GM21390 (cell line): Measurements from ENCODE around the gene UFD1.

ENCODE experiments used
- ATAC-seq: cut with Tn5 transposase; IDR thresholded peaks from one replicate; pipeline ENCODE4 v1.9.1; 2021; ENCODE audit not compliant: unreplicated experiment

Gene UFD1

DNA sequence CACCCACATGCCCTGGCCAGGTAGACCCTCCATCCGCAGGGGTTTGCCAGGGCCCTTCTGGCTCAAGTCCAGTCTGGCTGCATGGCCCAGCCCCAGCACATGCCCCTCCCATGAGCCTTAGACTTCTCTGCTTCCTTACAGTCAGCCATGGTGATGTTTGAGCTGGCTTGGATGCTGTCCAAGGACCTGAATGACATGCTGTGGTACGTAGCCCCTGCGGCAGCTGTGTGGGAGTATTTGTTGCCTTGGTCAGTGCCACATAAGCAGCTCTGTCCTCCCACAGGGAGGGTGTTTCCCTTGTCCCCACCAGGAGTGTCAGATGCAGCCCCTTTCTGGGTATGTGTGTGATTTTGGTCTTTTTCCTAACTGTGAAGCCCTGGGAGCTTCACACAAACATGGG lies 18.3 kb upstream of the UFD1 start:
- no peak for ATAC-seq

DNA sequence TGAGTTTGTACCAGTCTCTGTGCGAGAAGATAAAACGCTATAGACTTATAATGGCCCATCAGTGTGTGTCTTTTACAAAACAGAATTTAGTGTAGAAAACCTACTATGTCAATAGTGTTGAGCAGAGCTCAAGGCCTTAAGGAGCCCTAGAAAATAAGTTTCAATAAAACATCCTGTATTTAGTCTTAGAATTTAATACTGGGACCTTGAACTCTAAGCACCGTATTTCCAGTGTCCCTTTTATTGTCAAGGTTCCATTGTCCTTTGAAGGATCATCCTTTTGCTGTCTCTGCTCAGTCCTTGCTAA lies 17.3 kb upstream of the UFD1 start:
- no peak for ATAC-seq

DNA sequence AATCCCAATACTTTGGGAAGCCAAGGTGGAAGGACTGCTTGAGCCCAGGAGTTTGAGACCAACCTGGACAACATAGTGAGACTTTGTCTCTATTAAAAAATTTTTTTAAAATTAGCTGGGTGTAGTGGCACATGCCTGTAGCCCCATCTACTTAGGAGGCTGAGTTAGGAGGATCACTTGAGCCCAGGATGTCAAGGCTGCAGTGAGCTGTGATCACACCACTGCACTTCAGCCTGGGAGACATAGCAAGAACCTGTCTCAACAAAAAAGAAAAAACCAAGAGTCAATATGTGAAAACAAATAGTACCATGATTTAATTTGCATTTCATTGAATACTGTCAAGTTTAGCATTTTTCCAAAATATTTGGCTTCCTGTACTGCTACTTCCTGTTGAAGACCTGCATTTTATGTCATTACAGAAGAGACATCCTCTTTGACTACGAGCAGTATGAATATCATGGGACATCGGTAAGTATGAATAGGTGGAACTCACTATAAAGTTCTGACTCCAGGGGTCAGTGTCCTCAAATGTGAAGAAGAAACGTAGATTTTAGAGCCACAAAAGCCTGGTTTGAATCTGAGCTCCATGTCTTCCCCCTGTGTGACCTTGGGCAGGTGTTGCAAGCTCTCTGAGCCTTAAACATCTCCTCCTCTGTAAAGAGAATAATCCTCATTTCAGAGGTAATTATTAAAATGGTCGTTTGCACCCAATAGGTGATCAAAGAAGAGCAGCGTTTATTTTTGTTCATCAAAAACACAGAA lies 16.8 kb upstream of the UFD1 start:
- no peak for ATAC-seq

DNA sequence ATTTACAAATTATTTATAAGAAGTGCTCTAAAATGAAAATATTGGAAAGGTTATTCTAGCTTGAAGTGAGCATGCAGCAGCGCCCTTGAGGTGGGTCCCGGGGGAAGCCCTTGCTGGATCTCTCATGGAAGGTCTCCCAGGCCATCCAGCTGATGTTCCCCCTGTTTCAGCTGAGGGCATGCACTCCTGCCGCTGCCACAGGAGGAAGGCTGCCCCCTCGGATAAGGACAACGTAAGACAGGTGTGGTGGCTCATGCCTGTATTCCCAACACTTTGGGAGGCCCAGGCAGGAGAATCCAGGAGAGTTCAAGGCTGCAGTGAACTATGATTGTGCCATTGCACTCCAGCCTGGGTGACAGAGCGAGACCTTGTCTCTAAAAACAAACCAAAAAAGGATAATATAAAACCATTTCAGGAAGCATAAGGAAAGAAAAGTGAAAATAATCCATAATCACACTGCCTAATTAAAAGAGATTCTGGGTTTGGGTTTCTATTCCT lies 15.7 kb upstream of the UFD1 start:
- no peak for ATAC-seq

DNA sequence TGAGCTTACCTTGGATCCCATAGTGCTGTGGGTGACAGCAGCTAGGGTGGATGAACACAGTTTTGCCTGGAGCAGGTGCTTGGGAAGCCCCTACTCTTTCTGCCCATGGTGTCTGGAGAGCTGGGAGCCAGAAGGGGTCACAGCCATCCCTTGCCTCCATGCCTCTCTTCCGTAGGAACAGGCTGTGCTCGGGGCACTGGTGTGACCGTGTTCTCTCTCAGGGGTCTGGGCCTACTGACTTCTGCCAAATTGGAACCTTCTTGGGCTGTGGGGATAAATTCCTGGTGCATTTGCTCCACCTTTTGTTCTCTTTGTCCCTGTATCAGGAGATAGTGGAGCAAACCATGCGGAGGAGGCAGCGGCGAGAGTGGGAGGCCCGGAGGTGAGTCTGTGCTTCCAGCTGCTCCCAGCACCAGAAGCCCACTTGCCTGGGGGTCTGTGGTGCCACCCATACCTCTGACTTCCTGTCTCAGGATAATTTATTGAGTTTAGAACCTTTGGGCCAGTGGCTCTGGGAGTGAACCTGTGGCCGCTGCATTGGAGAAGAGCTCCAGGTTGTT lies 15.1 kb upstream of the UFD1 start:
- no peak for ATAC-seq

DNA sequence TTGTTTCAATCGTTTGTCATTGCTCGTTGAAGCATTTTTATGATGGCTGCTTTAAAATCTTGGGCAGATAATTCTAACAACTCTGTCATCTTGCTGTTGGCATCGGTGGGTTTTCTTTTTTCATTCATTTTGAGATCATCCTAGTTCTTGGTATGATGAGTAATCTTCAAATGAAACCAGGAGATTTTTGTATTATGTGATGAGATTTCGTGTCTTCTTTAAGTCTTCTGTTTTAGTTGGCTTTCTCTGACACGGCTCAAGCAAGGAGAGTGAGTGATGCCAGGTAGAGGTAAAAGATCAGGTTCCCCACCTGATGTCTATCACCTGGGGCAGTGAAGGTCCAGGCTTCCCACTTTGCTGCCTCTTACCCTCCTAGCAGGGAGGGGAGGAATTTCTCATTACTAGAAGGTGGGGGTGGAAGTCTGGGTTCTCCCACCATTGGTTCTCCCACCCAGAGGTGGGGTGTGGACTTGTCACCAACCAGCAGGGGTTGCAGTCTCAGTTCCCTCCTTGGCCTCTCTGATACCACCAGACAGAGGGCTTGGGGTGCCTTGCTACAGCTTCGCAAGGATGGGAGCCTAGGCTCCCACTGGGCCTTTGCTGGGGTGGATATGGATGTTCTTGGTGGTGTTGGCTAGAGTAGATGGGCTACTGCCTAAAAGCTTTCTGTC lies 13.6 kb upstream of the UFD1 start:
- no peak for ATAC-seq

DNA sequence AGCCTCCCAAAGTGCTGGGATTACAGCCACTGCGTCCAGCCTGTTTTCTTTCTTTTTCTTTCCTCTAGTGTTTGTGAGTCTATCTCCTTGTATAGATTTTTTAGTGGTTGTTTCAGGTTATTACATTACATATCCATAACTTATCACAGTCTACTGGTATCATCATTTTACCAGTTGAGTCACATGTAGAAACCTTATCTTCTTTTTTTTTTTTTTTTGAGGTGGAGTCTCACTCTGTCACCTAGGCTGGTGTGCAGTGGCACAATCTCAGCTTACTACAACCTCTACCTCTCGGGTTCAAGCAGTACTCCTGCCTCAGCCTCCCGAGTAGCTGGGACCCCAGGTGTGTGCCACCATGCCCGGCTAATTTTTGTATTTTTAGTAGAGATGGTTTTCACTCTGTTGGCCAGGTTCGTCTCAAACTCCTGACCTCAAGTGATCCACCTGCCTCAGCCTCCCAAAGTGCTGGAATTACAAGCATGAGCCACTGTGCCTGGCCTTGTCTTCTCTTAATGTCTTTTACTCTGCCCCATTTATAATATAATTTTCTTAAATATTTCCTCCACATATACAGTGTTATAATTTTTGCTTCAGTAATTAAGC lies 11.7 kb upstream of the UFD1 start:
- ATAC-seq: no peak

DNA sequence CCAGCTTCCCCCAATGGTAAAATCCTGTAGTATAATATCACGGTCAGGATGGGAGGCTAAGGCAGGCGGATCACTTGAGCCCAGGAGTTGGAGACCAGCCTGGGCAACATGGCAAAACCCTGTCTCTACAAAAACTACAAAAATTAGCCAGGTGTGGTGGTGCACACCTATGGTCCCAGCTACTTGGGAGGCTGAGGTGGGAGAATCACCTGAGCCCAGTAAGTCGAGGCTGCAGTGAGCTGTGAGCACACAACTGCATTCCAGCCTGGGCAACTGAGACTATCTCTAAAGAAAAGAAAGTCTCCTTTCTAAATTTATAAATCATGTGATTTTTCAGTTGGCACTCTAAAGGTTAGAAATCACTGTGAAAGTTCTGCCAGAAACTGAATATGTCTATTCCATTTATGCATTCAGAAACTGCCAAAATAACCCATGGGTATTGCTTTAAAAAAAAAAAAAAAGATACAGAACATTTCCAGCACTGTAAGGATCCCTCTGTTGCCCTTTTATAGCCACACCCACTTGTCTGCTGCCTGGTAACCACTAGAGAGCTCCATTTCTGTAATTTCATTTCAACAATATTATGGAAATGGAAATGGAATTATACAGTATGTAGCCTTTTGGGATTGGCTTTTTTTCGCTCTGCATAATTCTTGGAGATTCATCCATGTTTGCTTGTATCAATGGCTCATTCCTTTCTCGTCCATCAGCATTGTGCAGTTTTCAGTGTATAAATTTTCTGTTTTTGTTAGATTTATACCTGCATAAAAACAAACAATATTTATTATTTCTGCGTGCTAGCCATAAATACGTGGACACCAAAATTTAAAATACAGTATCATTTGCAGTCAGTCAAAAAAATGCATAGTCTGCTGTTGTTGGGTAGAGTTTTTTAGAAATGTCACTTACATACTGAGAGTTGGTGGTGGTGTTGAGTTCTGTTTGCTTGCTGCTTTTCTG lies 10.2 kb upstream of the UFD1 start:
- no peak for ATAC-seq

DNA sequence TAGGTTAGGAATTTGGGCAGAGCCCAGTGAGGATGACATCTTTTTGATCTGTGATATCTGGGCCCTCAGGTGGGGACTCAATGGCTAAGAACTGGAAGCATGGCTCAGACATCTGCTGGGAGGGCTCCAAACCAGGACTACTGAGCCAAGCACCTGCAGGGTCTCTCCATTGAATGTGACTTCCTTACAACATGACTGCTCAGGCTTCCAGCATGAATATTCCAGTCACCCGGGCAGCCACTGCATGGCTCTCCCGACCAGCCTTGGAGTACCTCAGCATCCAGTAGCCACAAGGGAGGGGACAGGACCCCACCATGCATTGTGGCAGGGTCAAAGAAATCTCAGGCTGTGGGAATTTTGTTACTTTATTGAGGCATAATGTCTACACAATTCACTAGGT lies 9.3 kb upstream of the UFD1 start:
- no peak for ATAC-seq

DNA sequence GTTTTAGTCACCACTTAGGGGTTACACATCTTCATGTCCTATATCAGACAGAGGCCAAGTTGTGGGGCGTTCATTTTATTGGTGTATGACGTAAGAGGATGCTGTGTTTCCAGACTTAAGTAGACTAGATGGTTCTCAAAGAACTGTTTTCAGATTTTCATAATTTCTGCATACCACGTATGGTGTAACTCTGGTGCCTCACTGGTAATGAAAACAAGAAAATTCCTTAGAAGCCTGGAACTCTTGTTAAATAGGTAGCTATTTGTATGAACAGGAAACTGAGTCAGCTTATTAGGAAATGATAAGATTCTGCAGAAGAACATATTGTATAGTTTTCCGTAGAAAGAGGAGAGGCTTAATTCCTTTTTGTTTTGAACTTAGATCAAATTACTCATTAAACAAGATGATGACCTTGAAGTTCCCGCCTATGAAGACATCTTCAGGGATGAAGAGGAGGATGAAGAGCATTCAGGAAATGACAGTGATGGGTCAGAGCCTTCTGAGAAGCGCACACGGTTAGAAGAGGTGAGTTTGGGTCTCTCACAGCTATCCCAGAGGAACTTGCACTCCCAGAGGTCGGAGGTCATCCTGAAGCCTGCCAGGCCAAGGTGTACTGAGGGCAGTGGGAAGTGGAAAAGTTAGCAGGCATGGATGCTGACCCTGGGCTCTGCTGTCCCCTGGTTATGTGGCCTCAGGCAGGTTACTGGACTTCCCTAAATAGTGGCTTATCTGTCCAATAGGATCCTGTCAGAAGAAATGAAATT lies 4.7 kb upstream of the UFD1 start:
- no peak for ATAC-seq

DNA sequence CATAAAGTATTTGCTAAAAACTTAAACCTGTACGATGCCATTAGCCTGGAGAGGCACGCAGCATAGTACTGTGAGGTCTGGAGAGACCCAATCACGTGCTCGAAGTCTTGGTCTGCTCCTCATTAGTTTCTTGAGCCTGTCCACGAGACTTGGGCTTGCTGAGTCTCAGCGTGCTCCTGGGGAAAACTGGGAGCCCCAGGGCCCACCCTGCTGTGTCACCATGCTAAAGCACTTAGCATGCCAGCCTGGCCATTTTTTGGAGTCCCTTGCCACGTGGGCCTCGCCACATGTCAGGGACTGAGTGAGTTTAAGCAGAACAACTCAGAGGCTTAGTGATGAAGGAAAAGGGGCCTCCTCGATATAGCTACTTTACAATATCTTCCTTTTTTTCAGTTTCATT lies 3.3 kb upstream of the UFD1 start:
- ATAC-seq: no peak

DNA sequence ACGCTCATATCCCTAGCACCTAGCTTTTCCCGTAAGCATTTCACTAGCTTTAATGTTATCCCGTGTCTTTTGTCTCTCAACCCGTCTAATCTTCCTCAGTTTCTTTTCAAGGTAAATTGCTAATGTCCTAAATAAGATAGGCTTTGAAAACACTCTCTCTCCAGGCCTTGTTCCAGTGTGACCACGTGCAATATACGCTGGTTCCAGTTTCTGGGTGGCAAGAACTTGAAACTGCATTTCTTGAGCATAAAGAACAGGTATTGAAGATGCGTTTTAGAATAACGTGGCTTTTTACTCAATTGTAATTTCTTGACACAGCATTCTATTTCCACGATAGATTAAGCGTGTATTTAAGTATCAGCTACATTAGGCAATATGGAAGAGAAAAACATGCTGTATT lies 1.8 kb upstream of the UFD1 start:
- no peak for ATAC-seq

DNA sequence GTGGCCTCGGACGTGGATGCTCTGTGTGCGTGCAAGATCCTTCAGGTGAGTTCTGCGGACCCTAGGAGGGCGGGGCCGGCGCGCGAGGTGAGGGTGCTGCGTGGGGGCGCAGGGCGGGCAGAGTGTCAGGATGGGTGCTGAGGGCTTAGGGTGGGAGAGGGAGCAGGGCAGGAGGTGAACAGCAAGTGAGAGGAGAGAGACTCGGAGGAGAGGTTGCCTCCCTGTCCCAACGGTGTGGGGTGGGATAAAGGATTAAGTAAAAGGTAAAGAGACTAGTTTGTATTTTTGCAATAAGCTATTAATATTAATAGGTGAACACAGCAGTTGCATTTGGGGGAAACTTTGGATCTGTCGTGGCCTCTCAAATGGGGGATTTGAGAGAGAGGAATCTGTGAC lies 1.2 kb upstream of the UFD1 start:
- no peak for ATAC-seq

DNA sequence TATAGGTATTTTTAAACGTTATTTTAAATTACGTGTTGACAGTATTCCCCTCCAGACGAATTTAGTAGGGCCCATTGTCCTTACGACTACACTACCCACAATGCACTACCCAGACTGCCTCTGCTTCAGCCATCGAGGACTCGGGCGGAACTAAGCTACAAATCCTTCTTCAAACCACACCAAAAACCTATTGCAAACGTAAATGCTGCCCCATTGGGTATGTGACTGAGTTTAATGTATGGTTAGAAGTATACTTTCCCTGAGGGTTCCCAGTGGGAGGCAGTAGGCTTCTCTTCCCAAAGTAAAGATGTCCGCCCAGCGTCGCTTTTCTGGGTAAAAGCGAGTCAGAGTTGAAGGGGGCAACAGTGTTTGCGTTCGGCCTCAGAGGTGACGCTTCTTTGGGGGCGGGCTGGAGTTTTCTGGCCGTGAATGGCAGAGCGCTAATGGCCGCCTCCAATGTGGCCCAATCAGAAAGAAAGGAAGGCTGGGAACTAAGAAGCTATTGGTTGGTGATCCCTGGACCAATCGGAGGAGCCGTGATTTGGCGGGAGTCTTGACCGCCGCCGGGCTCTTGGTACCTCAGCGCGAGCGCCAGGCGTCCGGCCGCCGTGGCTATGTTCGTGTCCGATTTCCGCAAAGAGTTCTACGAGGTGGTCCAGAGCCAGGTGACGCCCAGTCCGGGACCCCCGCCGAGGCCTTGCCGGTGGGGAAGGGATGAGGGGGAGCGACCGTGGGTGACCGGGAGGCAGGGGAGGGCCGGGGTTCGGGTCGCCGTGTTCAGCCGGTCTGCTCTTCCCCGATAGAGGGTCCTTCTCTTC lies 571 bp upstream of the UFD1 start, which contains the start of gene CDC45:
TSS of gene CDC45 (plus strand) at position 566 of the 818 bp plus-strand sequence. CDS start at position 615, 49 bp downstream.
- peak; percentile 81 for ATAC-seq

DNA sequence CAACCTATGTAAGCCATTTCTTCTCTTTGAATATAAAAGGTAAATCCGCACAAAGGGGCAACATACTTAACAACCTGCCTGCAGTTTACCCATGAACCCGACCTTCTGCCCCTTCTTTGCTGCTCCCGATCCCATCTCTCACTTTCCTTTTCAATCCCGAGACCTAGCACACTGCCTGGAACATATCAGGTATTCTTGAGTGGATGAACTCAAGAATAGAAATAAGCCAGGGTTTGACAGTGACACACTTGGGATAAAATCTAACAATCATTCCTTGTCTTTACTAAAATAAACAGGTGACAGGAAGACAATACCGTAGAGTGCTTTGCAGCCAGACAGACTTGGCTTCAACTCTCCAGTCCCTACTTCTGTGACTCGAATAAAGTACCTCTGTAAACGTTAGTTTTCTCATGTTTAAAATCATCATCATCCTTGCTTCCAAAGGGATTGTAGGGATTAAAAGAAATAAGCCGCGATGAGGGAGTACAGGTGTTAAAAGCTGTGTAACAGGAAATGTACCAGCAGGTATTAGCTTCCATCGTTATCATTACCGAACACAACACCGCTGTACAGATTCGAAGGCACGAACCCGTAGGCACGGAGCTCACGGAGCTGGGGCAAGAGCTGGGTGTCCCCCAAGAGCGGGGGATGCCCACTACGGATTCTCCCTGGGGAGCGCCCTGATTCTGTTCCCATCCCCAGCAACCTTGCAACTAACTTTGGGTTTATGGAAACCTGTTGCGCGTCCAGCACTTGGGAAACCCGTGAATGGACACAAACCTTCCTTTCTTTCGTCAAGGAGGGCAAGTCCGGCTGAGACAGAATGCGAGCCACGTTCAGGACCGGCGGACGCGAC lies 720 bp downstream of the UFD1 start:
- no peak for ATAC-seq

DNA sequence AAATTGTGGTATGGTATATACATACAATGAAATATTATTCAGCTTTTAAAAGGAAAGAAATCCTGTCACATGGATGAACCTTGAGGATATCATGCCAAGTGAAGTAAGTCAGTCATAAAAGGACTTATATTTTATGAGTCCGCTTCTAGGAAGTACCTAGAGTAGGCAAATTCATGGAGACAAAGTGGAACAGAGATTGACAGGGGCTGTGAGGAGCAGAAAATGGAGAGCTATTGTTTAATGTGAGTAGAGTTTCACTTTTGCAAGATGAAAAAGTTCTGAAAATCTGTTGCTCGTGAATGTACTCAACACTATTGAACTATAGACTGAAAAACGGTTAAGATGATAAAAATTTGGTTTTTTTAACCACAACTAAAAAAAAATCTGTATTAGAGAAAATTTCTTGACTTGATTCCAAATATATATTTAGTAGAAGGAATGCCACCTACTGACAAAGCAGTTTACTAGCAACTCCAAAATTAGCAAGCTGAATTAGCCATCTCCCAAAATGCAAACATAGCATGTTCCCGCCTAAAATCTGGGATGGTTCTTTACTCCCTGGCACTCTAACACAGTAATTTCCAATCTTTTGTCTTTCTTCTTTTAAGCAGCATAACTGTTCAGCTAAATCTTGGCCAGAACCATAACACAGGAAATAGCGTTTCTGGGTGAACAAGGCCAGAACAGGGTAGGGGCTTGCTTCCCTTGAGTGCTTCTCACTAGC lies 1.5 kb downstream of the UFD1 start:
- ATAC-seq: no peak

DNA sequence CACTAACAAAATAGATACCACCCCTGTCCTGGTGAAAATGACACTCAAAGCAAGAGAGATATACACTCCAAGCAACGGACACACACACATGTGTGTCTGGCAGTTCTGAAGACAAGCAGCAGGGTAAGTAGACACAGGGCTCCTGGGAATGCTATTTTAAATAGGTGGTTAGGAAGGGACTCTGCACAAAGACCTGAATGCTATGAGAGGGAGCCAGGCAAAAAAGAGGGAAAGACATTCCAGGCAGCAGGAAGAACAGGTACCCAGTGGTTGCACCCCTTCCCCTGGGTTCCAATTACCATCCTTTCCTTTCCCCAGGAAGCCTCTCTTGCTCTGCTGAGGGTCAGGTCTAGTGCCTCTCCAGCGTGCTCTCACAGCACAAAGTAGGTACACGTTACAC lies 3.0 kb downstream of the UFD1 start:
- ATAC-seq: no peak

DNA sequence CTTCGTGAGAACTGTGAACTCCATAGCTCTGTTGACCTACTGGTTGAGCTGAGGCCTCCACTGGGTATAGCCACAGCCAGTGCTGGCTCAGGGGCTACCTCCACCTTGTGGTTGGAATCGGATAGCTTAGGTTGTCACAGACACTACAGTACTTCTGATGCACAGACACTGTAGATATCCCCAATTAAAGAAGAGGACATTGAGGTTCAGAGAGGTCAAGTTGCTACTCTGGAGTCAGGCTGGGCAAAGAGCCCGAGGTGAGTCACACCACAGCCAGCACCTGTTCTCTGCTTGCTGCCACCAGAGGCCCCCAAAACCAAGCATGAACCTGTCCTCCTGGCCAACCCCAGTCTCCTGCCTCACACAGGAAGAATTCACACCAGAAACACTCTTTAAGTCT lies 5.4 kb downstream of the UFD1 start:
- ATAC-seq: no peak
